WI38 (cell line): ENCODE data around the gene CFC1.
"Not testable (repeated sequence)": the region's sequence is repeated elsewhere in the genome, so short reads cannot be mapped to it uniquely, and the experiment has no call there.

Experiments used
- H3K4me3 ChIP-seq: 2 replicates; pipeline ENCODE4 v1.5.1; 2011; ENCODE audit warnings: low read depth, mild to moderate bottlenecking, control low read depth, low read length

The CFC1 gene

GRCh38 chr2:130583582-130583981 lies 15.8 kb downstream of the CFC1 start:
- H3K4me3 ChIP-seq = not testable (repeated sequence)

- not testable (repeated sequence) for H3K4me3 ChIP-seq
Measured at GRCh38 chr2:130582970-130583369, 16.4 kb downstream of the CFC1 start.

GRCh38 chr2:130581491-130581890 lies 17.9 kb downstream of the CFC1 start:
- not testable (repeated sequence) for H3K4me3 ChIP-seq

GRCh38 chr2:130579121-130579520 lies 20.3 kb downstream of the CFC1 start:
- not testable (repeated sequence) for H3K4me3 ChIP-seq

GRCh38 chr2:130577559-130577958 lies 21.8 kb downstream of the CFC1 start:
- H3K4me3 ChIP-seq = not testable (repeated sequence)

- not testable (repeated sequence) for H3K4me3 ChIP-seq
Measured at GRCh38 chr2:130576209-130576784, 23.1 kb downstream of the CFC1 start.

- H3K4me3 ChIP-seq = not testable (repeated sequence)
Measured at GRCh38 chr2:130574230-130574629, 25.1 kb downstream of the CFC1 start.

- not testable (repeated sequence) for H3K4me3 ChIP-seq
Measured at GRCh38 chr2:130571929-130572328, 27.4 kb downstream of the CFC1 start.

GRCh38 chr2:130566165-130566564 lies 33.2 kb downstream of the CFC1 start:
- not testable (repeated sequence) for H3K4me3 ChIP-seq

- H3K4me3 ChIP-seq = not testable (repeated sequence)
Measured at GRCh38 chr2:130556441-130556840, 42.9 kb downstream of the CFC1 start.

- H3K4me3 ChIP-seq = not testable (repeated sequence)
Measured at GRCh38 chr2:130554178-130554577, 45.2 kb downstream of the CFC1 start.

GRCh38 chr2:130549475-130549874 lies 49.9 kb downstream of the CFC1 start:
- H3K4me3 ChIP-seq = not testable (repeated sequence)

- H3K4me3 ChIP-seq = not testable (repeated sequence)
Measured at GRCh38 chr2:130548418-130548817, 51.0 kb downstream of the CFC1 start.

- H3K4me3 ChIP-seq = not testable (repeated sequence)
Measured at GRCh38 chr2:130544978-130545377, 54.4 kb downstream of the CFC1 start.

- H3K4me3 ChIP-seq = not testable (repeated sequence)
Measured at GRCh38 chr2:130543785-130544528, 55.4 kb downstream of the CFC1 start.

- H3K4me3 ChIP-seq = not testable (repeated sequence)
Measured at GRCh38 chr2:130542789-130543188, 56.6 kb downstream of the CFC1 start.
